ENCODE measurements around the gene USP16.

USP16 gene

GRCh38 chr21:29033871-29034270 lies 9.4 kb downstream of the USP16 start:
- TF ChIP-seq, protein P1, sequence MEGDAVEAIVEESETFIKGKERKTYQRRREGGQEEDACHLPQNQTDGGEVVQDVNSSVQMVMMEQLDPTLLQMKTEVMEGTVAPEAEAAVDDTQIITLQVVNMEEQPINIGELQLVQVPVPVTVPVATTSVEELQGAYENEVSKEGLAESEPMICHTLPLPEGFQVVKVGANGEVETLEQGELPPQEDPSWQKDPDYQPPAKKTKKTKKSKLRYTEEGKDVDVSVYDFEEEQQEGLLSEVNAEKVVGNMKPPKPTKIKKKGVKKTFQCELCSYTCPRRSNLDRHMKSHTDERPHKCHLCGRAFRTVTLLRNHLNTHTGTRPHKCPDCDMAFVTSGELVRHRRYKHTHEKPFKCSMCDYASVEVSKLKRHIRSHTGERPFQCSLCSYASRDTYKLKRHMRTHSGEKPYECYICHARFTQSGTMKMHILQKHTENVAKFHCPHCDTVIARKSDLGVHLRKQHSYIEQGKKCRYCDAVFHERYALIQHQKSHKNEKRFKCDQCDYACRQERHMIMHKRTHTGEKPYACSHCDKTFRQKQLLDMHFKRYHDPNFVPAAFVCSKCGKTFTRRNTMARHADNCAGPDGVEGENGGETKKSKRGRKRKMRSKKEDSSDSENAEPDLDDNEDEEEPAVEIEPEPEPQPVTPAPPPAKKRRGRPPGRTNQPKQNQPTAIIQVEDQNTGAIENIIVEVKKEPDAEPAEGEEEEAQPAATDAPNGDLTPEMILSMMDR (IDR thresholded peaks at IDR 0.05; ENCODE audit: insufficient read depth, missing control alignments) = no peak
- DNase-seq (ENCODE audit: insufficient read length, low spot score) (no peak), FAIRE-seq (no peak)

DNA sequence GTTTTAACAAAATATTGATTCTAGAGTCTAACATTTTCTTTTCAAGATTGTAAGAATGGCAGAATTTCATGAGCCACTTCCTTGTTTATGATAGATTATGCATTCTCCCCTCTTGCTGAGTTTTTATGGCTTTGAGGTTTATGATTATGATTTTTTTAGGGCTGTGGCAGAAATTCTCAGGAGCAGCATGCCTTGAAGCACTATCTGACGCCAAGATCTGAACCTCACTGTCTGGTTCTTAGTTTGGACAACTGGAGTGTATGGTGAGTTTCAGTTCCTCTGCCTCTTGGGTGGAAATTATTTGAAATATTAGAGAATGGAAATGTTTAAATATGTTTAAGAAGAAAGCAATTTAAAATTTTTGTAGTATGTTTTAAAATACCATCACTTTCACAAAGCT lies 10.2 kb downstream of the USP16 start:
- DNase-seq (ENCODE audit: insufficient read length, low spot score) = no peak
- TF ChIP-seq, protein P1 (IDR thresholded peaks at IDR 0.05; ENCODE audit: insufficient read depth, missing control alignments) = no peak
- no peak for FAIRE-seq

- DNase-seq (ENCODE audit: insufficient read length, low spot score) = no peak
- TF ChIP-seq, protein P1 (IDR thresholded peaks at IDR 0.05; ENCODE audit: insufficient read depth, missing control alignments) = no peak
- no peak for FAIRE-seq
Observed at GRCh38 chr21:29052224-29052623, 27.8 kb downstream of the USP16 start.

DNA sequence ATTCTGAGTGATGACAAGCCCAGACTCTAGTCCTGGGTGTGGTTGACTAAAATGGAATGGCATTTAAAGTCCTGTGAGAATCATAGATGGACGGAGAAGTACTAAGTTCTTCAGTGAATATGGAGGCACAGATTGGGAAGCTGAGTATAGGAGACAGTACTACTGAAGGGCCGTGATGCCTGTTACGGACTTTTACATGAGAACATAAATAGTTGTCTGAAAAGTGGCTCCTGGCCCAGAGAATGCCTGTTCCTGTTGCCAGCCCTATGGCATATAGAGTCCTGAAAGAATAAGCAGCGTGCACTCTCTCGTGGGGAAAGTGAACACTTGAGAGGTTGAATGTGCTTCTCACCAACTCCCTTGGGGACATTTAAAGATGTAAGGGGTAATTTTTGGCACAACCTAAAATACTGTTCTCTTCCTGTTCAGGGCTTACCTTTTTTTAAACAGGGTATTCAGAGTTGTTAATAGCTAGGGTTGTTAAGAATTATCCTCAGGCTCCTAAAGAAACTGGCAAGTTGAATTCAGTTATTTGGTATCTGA lies 28.6 kb downstream of the USP16 start:
- FAIRE-seq = no peak
- DNase-seq (ENCODE audit: insufficient read length, low spot score) = no peak
- TF ChIP-seq, protein P1 (IDR thresholded peaks at IDR 0.05; ENCODE audit: insufficient read depth, missing control alignments) = no peak

DNA sequence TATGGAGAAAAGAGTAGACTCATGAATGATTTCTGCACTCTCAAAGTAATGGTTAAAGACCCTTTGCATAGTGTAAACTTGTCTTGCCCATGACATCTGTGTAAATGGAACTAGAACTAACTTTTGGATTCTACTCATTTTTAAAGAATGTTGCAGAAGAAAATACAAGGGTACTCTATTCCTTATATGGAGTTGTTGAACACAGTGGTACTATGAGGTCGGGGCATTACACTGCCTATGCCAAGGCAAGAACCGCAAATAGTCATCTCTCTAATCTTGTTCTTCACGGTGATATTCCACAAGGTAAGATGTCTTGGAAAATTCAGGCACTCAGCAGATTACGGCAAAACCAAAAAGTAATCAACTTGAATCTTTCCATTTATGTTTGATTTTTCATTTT lies 29.2 kb downstream of the USP16 start:
- no peak for DNase-seq (ENCODE audit: insufficient read length, low spot score)
- TF ChIP-seq, protein P1 (IDR thresholded peaks at IDR 0.05; ENCODE audit: insufficient read depth, missing control alignments) = no peak
- FAIRE-seq = no peak

DNA sequence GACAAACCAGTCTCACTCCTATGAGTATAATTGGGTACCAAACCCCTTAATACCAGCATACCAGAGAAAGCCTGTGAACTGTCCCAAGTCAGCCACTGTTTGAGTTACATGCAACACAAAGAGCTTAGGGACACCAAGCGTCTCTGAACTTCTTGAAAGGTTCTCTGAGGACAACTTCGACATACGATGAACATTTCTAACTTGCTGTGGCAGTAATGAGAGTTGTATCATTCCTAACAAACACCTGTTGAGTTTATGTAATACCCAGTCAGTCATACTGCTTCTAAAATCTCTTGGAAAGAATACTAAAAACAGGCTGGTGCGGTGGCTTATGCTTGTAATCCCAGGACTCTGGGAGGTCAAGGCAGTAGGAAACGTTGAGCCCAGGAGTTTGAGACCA lies 30.6 kb downstream of the USP16 start:
- FAIRE-seq (no peak), DNase-seq (ENCODE audit: insufficient read length, low spot score) (no peak)
- TF ChIP-seq, protein P1 (IDR thresholded peaks at IDR 0.05; ENCODE audit: insufficient read depth, missing control alignments) = no peak

DNA sequence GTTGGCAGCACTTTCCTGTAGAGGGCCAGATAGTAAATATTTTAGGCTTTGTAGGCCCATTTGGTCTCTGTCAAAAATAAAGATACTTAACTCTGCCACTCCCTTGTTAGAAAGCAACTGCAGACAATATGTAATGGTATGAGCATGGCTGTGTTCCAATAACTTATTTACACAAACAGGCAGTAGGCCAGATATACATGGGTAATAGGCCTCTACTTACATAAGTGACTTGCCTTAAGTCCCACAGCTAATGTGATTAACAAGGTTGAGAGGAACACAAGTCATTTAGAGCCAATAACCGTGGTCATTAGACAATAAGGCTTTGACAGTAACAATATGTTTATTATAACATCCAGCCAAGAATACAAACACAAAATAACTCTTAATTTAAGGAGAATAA lies 31.5 kb downstream of the USP16 start:
- FAIRE-seq (no peak), DNase-seq (ENCODE audit: insufficient read length, low spot score) (no peak)
- TF ChIP-seq, protein P1 (IDR thresholded peaks at IDR 0.05; ENCODE audit: insufficient read depth, missing control alignments) = no peak
